Hepatocyte (in vitro differentiated cells): ENCODE data around the gene KLHL36. TPM values are rescaled to one million over a fixed set of nuclear protein-coding genes. Genes with fewer than 3 reads are reported as not detected.

Experiments
- DNase-seq: peaks from one replicate; pipeline ENCODE4 v3.0.0-alpha.2; 2016; ENCODE audit warnings: low spot score
- H2AFZ ChIP-seq: fragments of 200-600 bp; sonication (generic); 2 replicates; pipeline ENCODE4 v1.6.0; 2016; ENCODE audit warnings: antibody characterized with exemption, mild to moderate bottlenecking
- H3K27ac ChIP-seq: fragments of 200-600 bp; sonication (generic); 2 replicates; pipeline ENCODE4 v1.5.1; 2016; ENCODE audit warnings: mild to moderate bottlenecking
- H3K27me3 ChIP-seq: fragments of 200-600 bp; sonication (generic); 2 replicates; pipeline ENCODE4 v1.6.1; 2016
- H3K36me3 ChIP-seq: fragments of 200-600 bp; sonication (generic); replicated peaks from 2 replicates; pipeline ENCODE4 v1.5.1; 2016; ENCODE audit warnings: low read depth; ENCODE audit not compliant: insufficient read depth
- H3K4me1 ChIP-seq: fragments of 200-600 bp; sonication (generic); 2 replicates; pipeline ENCODE4 v1.5.1; 2016; ENCODE audit warnings: mild to moderate bottlenecking, moderate library complexity; ENCODE audit not compliant: insufficient read depth
- H3K4me2 ChIP-seq: fragments of 200-600 bp; sonication (generic); 2 replicates; pipeline ENCODE4 v1.6.0; 2016
- H3K4me3 ChIP-seq: fragments of 200-600 bp; sonication (generic); 2 replicates; pipeline ENCODE4 v1.5.1; 2016; ENCODE audit warnings: mild to moderate bottlenecking
- H3K79me2 ChIP-seq: fragments of 200-600 bp; sonication (generic); 2 replicates; pipeline ENCODE4 v1.6.0; 2017; ENCODE audit warnings: mild to moderate bottlenecking
- H3K9me2 ChIP-seq: fragments of 200-600 bp; sonication (generic); replicated peaks from 2 replicates; pipeline ENCODE4 v1.6.0; 2017; ENCODE audit warnings: mild to moderate bottlenecking; ENCODE audit not compliant: insufficient read depth
- H3K9me3 ChIP-seq: fragments of 200-600 bp; sonication (generic); 2 replicates; pipeline ENCODE4 v1.5.1; 2016; ENCODE audit warnings: low read depth, mild to moderate bottlenecking
- H4K20me1 ChIP-seq: fragments of 200-600 bp; sonication (generic); 2 replicates; pipeline ENCODE4 v1.6.0; 2016; ENCODE audit warnings: mild to moderate bottlenecking; ENCODE audit not compliant: insufficient read depth, poor library complexity, severe bottlenecking
- CTCF ChIP-seq: fragments of 200-600 bp; sonication (generic); IDR thresholded peaks from 2 replicates; pipeline ENCODE4 v1.5.1; 2016; ENCODE audit warnings: antibody characterized with exemption, mild to moderate bottlenecking; ENCODE audit not compliant: poor library complexity
- EZH2 ChIP-seq: fragments of 200-600 bp; sonication (generic); IDR thresholded peaks from 2 replicates; pipeline ENCODE4 v1.6.1; 2016; ENCODE audit warnings: antibody characterized with exemption, mild to moderate bottlenecking, borderline replicate concordance
- EZH2phosphoT487 ChIP-seq: fragments of 200-600 bp; sonication (generic); IDR thresholded peaks from one replicate; pipeline ENCODE4 v1.6.1; 2018; ENCODE audit warnings: antibody characterized with exemption, mild to moderate bottlenecking, low read depth, moderate library complexity; ENCODE audit not compliant: unreplicated experiment, severe bottlenecking
- WGBS: methylation state at CpG from one replicate; pipeline ENCODE4 v1.1.6; 2016; ENCODE audit warnings: low lambda C conversion rate; ENCODE audit errors: missing lambda C conversion rate; 5-methylcytosine and 5-hydroxymethylcytosine counted together
- polyA plus RNA-seq: library from polyadenylated mRNA; unstranded; fragments of >200 nt; fragmentation: Nextera tagmentation; extraction: Ambion mirVana; gene quantifications from 2 replicates; pipeline ENCODE4 v1.2.1, GENCODE V29; 2016
- total RNA-seq: library from RNA; depleted of rRNA; stranded (reverse); fragments of >200 nt; gene quantifications from 2 replicates; pipeline ENCODE4 v1.2.3, GENCODE V29; 2014

The KLHL36 gene
- total and polyA plus RNA-seq, 2 experiments from 2014 or later = 24.4 to 50.5 TPM

- no peaks in the 10 kb centered on the region for H3K9me2 ChIP-seq
- no peaks in the 10 kb centered on the region for H3K4me1 ChIP-seq
- no peaks in the 10 kb centered on the region for H3K36me3 ChIP-seq
- 97% methylated on average over 7 of the region's 7 CpGs for WGBS
- H3K27me3 ChIP-seq = no peaks in the 10 kb centered on the region
- no peaks in the 10 kb centered on the region for H3K79me2 ChIP-seq
- TF ChIP-seq EZH2phosphoT487 (no peak), EZH2 (no peak), CTCF (no peak)
- H3K4me3 ChIP-seq = no peak overlapping the region
- no peaks in the 10 kb centered on the region for H3K9me3 ChIP-seq
- no peak overlapping the region for H3K4me2 ChIP-seq
- no peak overlapping the region for H2AFZ ChIP-seq
- no peak for DNase-seq
- H4K20me1 ChIP-seq = no peaks in the 10 kb centered on the region
- H3K27ac ChIP-seq = no peak overlapping the region
Measured at GRCh38 chr16:84665843-84666242, 17.5 kb downstream of the KLHL36 start.

- no peaks in the 10 kb centered on the region for H3K27me3 ChIP-seq
- no peak overlapping the region for H3K27ac ChIP-seq
- no peak overlapping the region for H2AFZ ChIP-seq
- H3K9me3 ChIP-seq = no peaks in the 10 kb centered on the region
- H3K36me3 ChIP-seq = no peaks in the 10 kb centered on the region
- no peak for TF ChIP-seq EZH2phosphoT487
- H3K79me2 ChIP-seq = no peaks in the 10 kb centered on the region
- no peaks in the 10 kb centered on the region for H3K9me2 ChIP-seq
- H3K4me3 ChIP-seq = no peak overlapping the region
- DNase-seq = no peak
- no peaks in the 10 kb centered on the region for H4K20me1 ChIP-seq
- H3K4me1 ChIP-seq = no peaks in the 10 kb centered on the region
- H3K4me2 ChIP-seq = no peak overlapping the region
- 69% methylated on average over 16 of the region's 16 CpGs for whole genome bisulfite sequencing
Measured at GRCh38 chr16:84667600-84668309, 19.4 kb downstream of the KLHL36 start.

GRCh38 chr16:84670063-84670462 lies 21.8 kb downstream of the KLHL36 start:
- no peaks in the 10 kb centered on the region for H3K27me3 ChIP-seq
- H3K4me2 ChIP-seq = no peak overlapping the region
- WGBS = 91% methylated on average over 12 of the region's 12 CpGs
- no peak overlapping the region for H3K4me3 ChIP-seq
- H2AFZ ChIP-seq = no peak overlapping the region
- H3K36me3 ChIP-seq = no peaks in the 10 kb centered on the region
- no peaks in the 10 kb centered on the region for H3K9me3 ChIP-seq
- H3K27ac ChIP-seq = no peak overlapping the region
- no peaks in the 10 kb centered on the region for H4K20me1 ChIP-seq
- H3K9me2 ChIP-seq = no peaks in the 10 kb centered on the region
- no peaks in the 10 kb centered on the region for H3K79me2 ChIP-seq
- TF ChIP-seq EZH2 (no peak), EZH2phosphoT487 (no peak), CTCF (no peak)
- no peak for DNase-seq
- H3K4me1 ChIP-seq = no peaks in the 10 kb centered on the region

GRCh38 chr16:84672276-84673202 lies 24.2 kb downstream of the KLHL36 start:
- Histone ChIP-seq H3K4me2 (no peak overlapping the region), H3K27ac (no peak overlapping the region)

More at GRCh38 chr16:84672276-84673202, 24.2 kb downstream of the KLHL36 start:
- Histone ChIP-seq H3K4me3 (no peak overlapping the region), H3K27me3 (no peaks in the 10 kb centered on the region), H3K4me1 (no peaks in the 10 kb centered on the region), H3K9me3 (no peaks in the 10 kb centered on the region), H3K79me2 (no peaks in the 10 kb centered on the region), H3K9me2 (no peaks in the 10 kb centered on the region), H3K36me3 (no peaks in the 10 kb centered on the region), H2AFZ (no peak overlapping the region), H4K20me1 (no peaks in the 10 kb centered on the region)
- peak; percentile 83 for DNase-seq
- WGBS = 61% methylated on average over 26 of the region's 26 CpGs
- TF ChIP-seq CTCF (peak; percentile 78), EZH2phosphoT487 (no peak)
